Measurements from ENCODE around the gene ING1.

The ING1 gene

GRCh38 chr13:110687736-110688135 is 25.8 kb upstream of the ING1 start:
- TF ChIP-seq EZH2phosphoT487 (IDR thresholded peaks at IDR 0.05; ENCODE audit: borderline replicate concordance) = no peak
- TF ChIP-seq CTCF (conservative IDR thresholded peaks at IDR 0.05; ENCODE audit: low read length) = no peak
- Histone ChIP-seq H3K9ac (ENCODE audit: low read depth, low read length, poor library complexity, severe bottlenecking) (no peak overlapping the region), H3K4me3 (ENCODE audit: low read length, poor library complexity, severe bottlenecking) (no peak overlapping the region), H3K27me3 (ENCODE audit: insufficient read depth, low read length, poor library complexity, severe bottlenecking) (no peaks in the 10 kb centered on the region), H3F3A (ENCODE audit: low read depth) (no peaks in the 10 kb centered on the region), H3K9me2 (replicated peaks; ENCODE audit: low read depth, low read length) (no peaks in the 10 kb centered on the region), H3K9me3 (ENCODE audit: insufficient read depth, low read depth, low read length) (no peaks in the 10 kb centered on the region), H3K4me1 (ENCODE audit: insufficient read depth, low read length, poor library complexity, severe bottlenecking) (no peaks in the 10 kb centered on the region), H3K79me2 (ENCODE audit: insufficient read depth, low read length) (no peaks in the 10 kb centered on the region), H3K36me3 (ENCODE audit: insufficient read depth, low read length) (peaks cover 40% of the 10 kb centered on the region; the same call in 1 of the 2 replicates), H4K20me1 (ENCODE audit: insufficient read depth, low read length, poor library complexity, severe bottlenecking) (no peaks in the 10 kb centered on the region), H2AFZ (ENCODE audit: low read length) (no peak overlapping the region), H3K4me2 (ENCODE audit: low read depth, low read length, poor library complexity, severe bottlenecking) (no peak overlapping the region)

GRCh38 chr13:110689041-110689440 is 24.5 kb upstream of the ING1 start:
- TF ChIP-seq EZH2phosphoT487 (IDR thresholded peaks at IDR 0.05; ENCODE audit: borderline replicate concordance) (no peak), CTCF (conservative IDR thresholded peaks at IDR 0.05; ENCODE audit: low read length) (no peak)
- peaks cover 32% of the 10 kb centered on the region; the same call in 1 of the 2 replicates for H3K36me3 ChIP-seq (ENCODE audit: insufficient read depth, low read length)
- H3K9ac ChIP-seq (ENCODE audit: low read depth, low read length, poor library complexity, severe bottlenecking) = no peak overlapping the region
- H2AFZ ChIP-seq (ENCODE audit: low read length) = no peak overlapping the region
- no peaks in the 10 kb centered on the region for H3K4me1 ChIP-seq (ENCODE audit: insufficient read depth, low read length, poor library complexity, severe bottlenecking)
- H3K4me3 ChIP-seq (ENCODE audit: low read length, poor library complexity, severe bottlenecking) = no peak overlapping the region
- H3K9me3 ChIP-seq (ENCODE audit: insufficient read depth, low read depth, low read length) = no peaks in the 10 kb centered on the region
- no peak overlapping the region for H3K4me2 ChIP-seq (ENCODE audit: low read depth, low read length, poor library complexity, severe bottlenecking)
- H4K20me1 ChIP-seq (ENCODE audit: insufficient read depth, low read length, poor library complexity, severe bottlenecking) = no peaks in the 10 kb centered on the region
- no peaks in the 10 kb centered on the region for H3K79me2 ChIP-seq (ENCODE audit: insufficient read depth, low read length)
- no peaks in the 10 kb centered on the region for H3F3A ChIP-seq (ENCODE audit: low read depth)
- H3K9me2 ChIP-seq (replicated peaks; ENCODE audit: low read depth, low read length) = no peaks in the 10 kb centered on the region
- H3K27me3 ChIP-seq (ENCODE audit: insufficient read depth, low read length, poor library complexity, severe bottlenecking) = no peaks in the 10 kb centered on the region

GRCh38 chr13:110689711-110690110 is 23.8 kb upstream of the ING1 start:
- H3K4me2 ChIP-seq (ENCODE audit: low read depth, low read length, poor library complexity, severe bottlenecking) = no peak overlapping the region
- no peaks in the 10 kb centered on the region for H3K27me3 ChIP-seq (ENCODE audit: insufficient read depth, low read length, poor library complexity, severe bottlenecking)
- peaks cover 26% of the 10 kb centered on the region; the same call in 1 of the 2 replicates for H3K36me3 ChIP-seq (ENCODE audit: insufficient read depth, low read length)
- no peaks in the 10 kb centered on the region for H4K20me1 ChIP-seq (ENCODE audit: insufficient read depth, low read length, poor library complexity, severe bottlenecking)
- no peaks in the 10 kb centered on the region for H3K9me3 ChIP-seq (ENCODE audit: insufficient read depth, low read depth, low read length)
- TF ChIP-seq EZH2phosphoT487 (IDR thresholded peaks at IDR 0.05; ENCODE audit: borderline replicate concordance) (no peak), CTCF (conservative IDR thresholded peaks at IDR 0.05; ENCODE audit: low read length) (no peak)
- H3K9ac ChIP-seq (ENCODE audit: low read depth, low read length, poor library complexity, severe bottlenecking) = no peak overlapping the region
- no peak overlapping the region for H2AFZ ChIP-seq (ENCODE audit: low read length)
- H3K4me1 ChIP-seq (ENCODE audit: insufficient read depth, low read length, poor library complexity, severe bottlenecking) = no peaks in the 10 kb centered on the region
- H3K4me3 ChIP-seq (ENCODE audit: low read length, poor library complexity, severe bottlenecking) = no peak overlapping the region
- no peaks in the 10 kb centered on the region for H3F3A ChIP-seq (ENCODE audit: low read depth)
- no peaks in the 10 kb centered on the region for H3K79me2 ChIP-seq (ENCODE audit: insufficient read depth, low read length)
- no peaks in the 10 kb centered on the region for H3K9me2 ChIP-seq (replicated peaks; ENCODE audit: low read depth, low read length)

Data from Loucy (cell line).